NT2/D1 (cell line): ENCODE data around the gene TMEM231.
"Not testable (repeated sequence)": the region's sequence is repeated elsewhere in the genome, so short reads cannot be mapped to it uniquely, and the experiment has no call there.

Experiments used
- DNase-seq: peaks from one replicate; pipeline ENCODE4 v3.0.0-alpha.2; 2011; ENCODE audit warnings: low read depth, low spot score
- H3K27me3 ChIP-seq: 2 replicates; pipeline ENCODE4 v1.6.0; 2011; ENCODE audit warnings: mild to moderate bottlenecking; ENCODE audit not compliant: insufficient read length, insufficient read depth
- H3K36me3 ChIP-seq: 2 replicates; pipeline ENCODE4 v1.6.1; 2011; ENCODE audit warnings: mild to moderate bottlenecking, low read length, mixed read lengths; ENCODE audit not compliant: insufficient read depth, insufficient read length
- H3K4me1 ChIP-seq: 2 replicates; pipeline ENCODE4 v1.5.1; 2011; ENCODE audit not compliant: insufficient read depth, insufficient read length
- H3K4me3 ChIP-seq: 2 replicates; pipeline ENCODE4 v1.5.1; 2011; ENCODE audit warnings: low read depth; ENCODE audit not compliant: insufficient read length
- H3K9ac ChIP-seq: 2 replicates; pipeline ENCODE4 v1.6.0; 2011; ENCODE audit warnings: low read depth; ENCODE audit not compliant: insufficient read length
- H3K9me3 ChIP-seq: 2 replicates; pipeline ENCODE4 v1.5.1; 2011; ENCODE audit warnings: mild to moderate bottlenecking, low read length; ENCODE audit not compliant: insufficient read depth
- SUZ12 ChIP-seq: IDR thresholded peaks from 2 replicates; pipeline ENCODE4 v1.6.1; 2011; ENCODE audit not compliant: insufficient read length, insufficient read depth; ENCODE audit errors: extremely low read depth
- YY1 ChIP-seq: IDR thresholded peaks from 2 replicates; pipeline ENCODE4 v1.6.1; 2011; ENCODE audit not compliant: insufficient read length, insufficient read depth
- ZNF274 ChIP-seq: IDR thresholded peaks from 2 replicates; pipeline ENCODE4 v1.6.1; 2011; ENCODE audit warnings: mild to moderate bottlenecking, low read depth, low read length

The TMEM231 gene, protein sequence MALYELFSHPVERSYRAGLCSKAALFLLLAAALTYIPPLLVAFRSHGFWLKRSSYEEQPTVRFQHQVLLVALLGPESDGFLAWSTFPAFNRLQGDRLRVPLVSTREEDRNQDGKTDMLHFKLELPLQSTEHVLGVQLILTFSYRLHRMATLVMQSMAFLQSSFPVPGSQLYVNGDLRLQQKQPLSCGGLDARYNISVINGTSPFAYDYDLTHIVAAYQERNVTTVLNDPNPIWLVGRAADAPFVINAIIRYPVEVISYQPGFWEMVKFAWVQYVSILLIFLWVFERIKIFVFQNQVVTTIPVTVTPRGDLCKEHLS

GRCh38 chr16:75555707-75556430 lies at the start of gene TMEM231:
Gene TMEM231 (minus strand): TSS chr16:75556252. CDS start chr16:75556209, 43 bp downstream.
- Histone ChIP-seq H3K4me3 (peak within 1 kb of the TSS; percentile 79), H3K4me1 (peaks cover 3% of the 10 kb centered on the region), H3K9ac (peak within 1 kb of the TSS; percentile 78), H3K27me3 (peaks cover 12% of the 10 kb centered on the region), H3K9me3 (no peaks in the 10 kb centered on the region), H3K36me3 (no peaks in the 10 kb centered on the region)
- TF ChIP-seq SUZ12, result no peak
- no peak for TF ChIP-seq YY1
- TF ChIP-seq ZNF274, result no peak
- DNase-seq, result peak; percentile 92

DNA sequence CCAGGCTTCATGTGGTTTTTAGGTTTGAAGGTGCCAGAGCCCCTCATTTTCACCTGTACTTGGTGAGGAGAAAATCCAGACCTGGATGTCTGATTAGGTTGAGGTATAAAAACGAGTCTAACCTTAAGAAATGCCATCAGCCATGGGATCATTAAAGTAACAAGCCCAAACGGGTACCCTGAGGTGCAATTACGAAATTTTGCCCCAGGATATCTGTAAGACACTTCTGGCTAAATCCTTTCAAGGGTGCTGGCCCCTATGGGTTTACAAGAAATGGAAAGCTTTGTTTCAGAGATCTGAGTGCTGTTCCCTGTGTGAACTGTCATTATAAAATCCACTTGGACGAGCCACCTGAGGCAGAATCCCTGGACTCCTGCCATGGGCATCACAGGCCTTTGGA lies 47.2 kb upstream of the TMEM231 start:
- H3K9me3 ChIP-seq, result peaks cover 24% of the 10 kb centered on the region; the same call in 1 of the 2 replicates
- TF ChIP-seq SUZ12 (no peak), ZNF274 (no peak), YY1 (no peak)
- H3K4me1 ChIP-seq, result no peaks in the 10 kb centered on the region
- no peaks in the 10 kb centered on the region for H3K27me3 ChIP-seq
- no peak for DNase-seq
- peaks cover 83% of the 10 kb centered on the region for H3K36me3 ChIP-seq
- no peak overlapping the region for H3K9ac ChIP-seq
- H3K4me3 ChIP-seq, result no peak overlapping the region

GRCh38 chr16:75599452-75600277 lies 43.6 kb upstream of the TMEM231 start:
- Histone ChIP-seq H3K9me3 (peaks cover 24% of the 10 kb centered on the region; the same call in 1 of the 2 replicates), H3K4me1 (no peaks in the 10 kb centered on the region), H3K36me3 (peaks cover 71% of the 10 kb centered on the region), H3K4me3 (no peak overlapping the region), H3K27me3 (no peaks in the 10 kb centered on the region), H3K9ac (no peak overlapping the region)
- TF ChIP-seq SUZ12 (no peak), ZNF274 (no peak), YY1 (no peak)
- no peak for DNase-seq

DNA sequence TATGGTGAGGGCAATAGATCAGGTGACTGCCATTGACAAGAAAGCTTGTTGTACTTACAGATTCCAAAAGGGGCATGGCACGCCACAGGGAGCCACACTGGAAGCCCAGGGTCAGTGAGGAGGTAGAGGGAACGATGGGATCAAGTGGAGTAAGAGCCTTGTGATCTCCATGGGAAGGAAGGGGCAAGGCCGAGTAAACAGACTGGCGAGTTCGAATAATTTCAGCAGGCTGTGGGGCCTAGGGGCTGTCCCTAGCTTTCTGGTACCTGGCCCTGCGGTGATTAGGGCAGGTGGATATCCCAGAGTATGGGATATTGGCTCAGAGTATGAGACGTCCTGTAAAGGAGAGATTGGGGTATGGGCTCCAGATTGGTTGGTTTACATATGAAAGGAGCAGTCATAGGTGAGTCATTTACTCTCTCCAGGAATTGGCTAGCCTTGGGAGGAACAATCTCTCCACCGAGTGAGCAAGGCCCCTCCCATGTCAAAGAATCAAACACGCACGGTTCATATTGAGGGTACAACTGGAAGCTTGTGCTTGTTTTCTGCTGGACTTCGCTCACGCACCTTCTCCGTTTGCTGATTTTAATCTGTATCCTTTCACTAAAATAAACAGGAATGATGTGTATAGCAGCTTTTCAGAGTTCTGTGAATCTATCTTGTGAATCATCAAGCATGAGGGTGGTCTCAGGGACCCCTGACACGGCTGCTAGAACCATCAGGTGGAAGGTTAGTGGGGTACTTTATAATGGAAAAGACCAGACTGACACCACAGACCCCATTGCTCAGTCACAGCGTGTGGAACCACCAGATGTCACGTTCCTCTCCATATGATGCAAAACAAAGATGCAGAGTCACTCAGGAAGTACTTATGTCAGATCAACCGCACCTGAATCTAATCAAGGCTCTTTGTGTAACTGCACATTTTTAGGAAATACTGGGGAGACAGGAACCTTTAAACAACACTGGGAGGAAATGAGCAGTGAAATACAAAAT lies 38.1 kb upstream of the TMEM231 start:
- DNase-seq, result peak; percentile 68
- Histone ChIP-seq H3K4me1 (peaks cover 2% of the 10 kb centered on the region), H3K4me3 (no peak overlapping the region)

DNA sequence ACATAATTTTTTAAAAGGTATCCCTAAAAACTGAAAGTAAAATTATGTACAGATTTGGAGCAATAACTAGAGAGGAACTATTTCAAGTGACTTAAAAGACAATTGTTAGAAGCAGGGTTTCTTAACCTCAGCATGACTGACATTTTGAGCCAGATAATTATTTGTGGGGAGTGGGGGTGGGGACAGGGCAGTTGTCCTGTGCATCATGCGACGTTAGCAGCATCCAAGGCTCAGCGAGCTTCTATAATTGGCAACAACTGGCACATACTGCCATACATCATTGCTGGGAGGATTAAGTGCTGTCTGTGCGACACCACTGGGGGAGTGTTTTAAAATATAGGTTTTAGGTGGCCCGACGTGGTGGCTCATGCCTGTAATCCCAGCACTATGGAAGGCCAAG lies 37.3 kb upstream of the TMEM231 start:
- Histone ChIP-seq H3K4me1 (peaks cover 2% of the 10 kb centered on the region), H3K9ac (no peak overlapping the region), H3K9me3 (no peaks in the 10 kb centered on the region), H3K27me3 (no peaks in the 10 kb centered on the region), H3K4me3 (no peak overlapping the region), H3K36me3 (peaks cover 33% of the 10 kb centered on the region)
- TF ChIP-seq YY1 (no peak), ZNF274 (no peak), SUZ12 (no peak)
- no peak for DNase-seq

More for the DNA sequence above, 38.1 kb upstream of the TMEM231 start:
- Histone ChIP-seq H3K9ac (no peak overlapping the region), H3K36me3 (peaks cover 29% of the 10 kb centered on the region), H3K9me3 (no peaks in the 10 kb centered on the region), H3K27me3 (no peaks in the 10 kb centered on the region)
- TF ChIP-seq ZNF274, result no peak
- no peak for TF ChIP-seq SUZ12
- TF ChIP-seq YY1, result no peak

DNA sequence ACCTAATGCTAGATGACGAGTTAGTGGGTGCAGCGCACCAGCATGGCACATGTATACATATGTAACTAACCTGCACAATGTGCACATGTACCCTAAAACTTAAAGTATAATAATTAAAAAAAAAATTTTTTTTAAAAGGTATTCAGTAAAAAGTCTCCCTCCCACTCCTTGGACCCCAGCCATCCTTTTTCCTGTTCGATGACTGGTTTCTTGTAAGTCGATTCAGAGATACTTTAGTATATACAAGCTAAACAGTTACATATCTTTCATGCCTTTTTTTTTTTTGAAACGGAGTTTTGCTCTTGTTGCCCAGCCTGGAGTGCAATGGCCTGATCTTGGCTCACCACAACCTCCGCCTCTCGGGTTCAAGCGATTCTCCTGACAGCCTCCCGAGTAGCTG lies 35.9 kb upstream of the TMEM231 start:
- not testable (repeated sequence) for DNase-seq, H3K9ac ChIP-seq, H3K4me1 ChIP-seq, H3K4me3 ChIP-seq, H3K9me3 ChIP-seq, H3K27me3 ChIP-seq
- H3K36me3 ChIP-seq, result peaks cover 24% of the 10 kb centered on the region
